Fibroblast of mammary gland (primary cell): ENCODE measurements around the gene UGT1A8.

Source experiments
- DNase-seq: peaks from one replicate; pipeline ENCODE4 v3.0.0-alpha.2; 2010; ENCODE audit warnings: low read depth
- H3K4me3 ChIP-seq: 2 replicates; pipeline ENCODE4 v1.5.1; 2011; ENCODE audit warnings: low read depth, mild to moderate bottlenecking, low read length, moderate library complexity; ENCODE audit not compliant: control insufficient read depth
- CTCF ChIP-seq: conservative IDR thresholded peaks from 2 replicates; pipeline ENCODE4 v1.5.1; 2011; ENCODE audit warnings: low read depth, low read length, inconsistent platforms; ENCODE audit not compliant: control insufficient read depth, insufficient read depth

The UGT1A8 gene

GRCh38 chr2:233822101-233822771 is 204.8 kb downstream of the UGT1A8 start:
- no peak for DNase-seq
- TF ChIP-seq CTCF, result no peak
- H3K4me3 ChIP-seq, result no peak overlapping the region
